ENCODE results near the gene GPR87.

GPR87 gene

DNA sequence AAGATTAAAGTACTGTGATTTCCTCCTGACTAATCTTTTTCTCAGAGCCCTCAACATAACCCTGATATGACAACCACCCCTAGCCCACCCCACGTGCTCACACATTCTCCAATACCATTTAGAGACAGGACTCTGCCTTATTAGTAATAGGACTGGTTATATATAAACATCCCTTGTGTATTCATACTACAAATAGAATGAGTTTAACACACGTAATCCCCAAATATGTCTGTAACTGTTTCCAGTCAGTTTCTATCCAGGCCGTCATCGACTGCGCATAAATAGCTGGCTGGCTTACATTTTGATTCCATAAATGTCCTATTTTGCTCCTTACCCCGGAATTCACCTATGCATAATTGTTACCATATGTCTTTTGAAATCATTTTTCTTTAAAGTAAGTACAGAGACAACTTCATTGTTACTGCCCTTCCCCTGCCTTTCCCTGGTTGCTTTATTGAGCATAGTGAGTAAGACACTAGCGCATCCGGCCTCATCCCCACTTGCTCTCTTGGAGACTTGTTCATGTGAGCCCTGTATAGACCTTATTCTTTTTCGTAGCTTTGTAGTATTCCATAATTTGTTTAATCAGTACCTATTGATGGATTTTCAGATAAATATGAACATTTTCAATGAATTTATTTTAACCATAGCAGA lies 34.8 kb downstream of the GPR87 start:
- FAIRE-seq, result no peak

DNA sequence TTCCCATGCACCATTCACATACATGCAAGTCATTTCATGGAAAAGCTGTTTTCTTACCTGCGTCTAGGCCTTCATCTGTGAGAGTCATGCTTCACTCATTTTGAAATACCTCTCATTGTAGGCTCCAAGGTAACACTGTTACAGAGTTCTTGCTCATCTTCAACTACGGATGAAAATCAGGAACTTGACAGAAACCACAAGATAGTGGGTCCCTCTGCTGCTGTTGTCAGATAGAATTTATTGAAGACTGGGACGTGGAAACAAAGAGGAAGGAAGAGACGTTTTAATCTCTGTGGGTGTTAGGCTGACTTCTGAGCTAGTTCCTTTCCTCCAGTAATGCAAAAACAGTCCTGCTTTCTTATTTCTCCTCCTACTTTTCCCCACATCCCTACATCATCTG lies 38.4 kb downstream of the GPR87 start, which contains the start of gene P2RY14:
Gene P2RY14 (minus strand): TSS at position 313 of the 400 bp plus-strand sequence. CDS start 64,226 bp downstream, outside the sequence.
- no peak for FAIRE-seq

DNA sequence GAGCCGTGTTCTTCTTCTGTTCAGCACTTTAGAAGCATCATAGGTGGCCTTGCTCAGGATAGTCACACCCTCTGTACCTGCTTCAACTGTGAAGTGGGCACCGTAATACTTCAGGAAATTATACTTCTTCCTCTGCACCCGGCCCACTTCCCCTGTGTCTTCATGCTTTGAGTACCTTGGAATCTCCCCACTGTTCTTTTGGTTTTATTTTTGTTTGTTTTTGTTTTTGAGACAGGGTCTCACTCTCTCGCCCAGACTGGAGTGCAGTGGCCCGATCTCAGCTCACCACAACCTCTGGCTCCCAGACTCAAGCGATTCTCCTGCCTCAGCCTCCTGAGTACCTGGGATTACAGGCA lies 40.0 kb downstream of the GPR87 start:
- no peak for FAIRE-seq

DNA sequence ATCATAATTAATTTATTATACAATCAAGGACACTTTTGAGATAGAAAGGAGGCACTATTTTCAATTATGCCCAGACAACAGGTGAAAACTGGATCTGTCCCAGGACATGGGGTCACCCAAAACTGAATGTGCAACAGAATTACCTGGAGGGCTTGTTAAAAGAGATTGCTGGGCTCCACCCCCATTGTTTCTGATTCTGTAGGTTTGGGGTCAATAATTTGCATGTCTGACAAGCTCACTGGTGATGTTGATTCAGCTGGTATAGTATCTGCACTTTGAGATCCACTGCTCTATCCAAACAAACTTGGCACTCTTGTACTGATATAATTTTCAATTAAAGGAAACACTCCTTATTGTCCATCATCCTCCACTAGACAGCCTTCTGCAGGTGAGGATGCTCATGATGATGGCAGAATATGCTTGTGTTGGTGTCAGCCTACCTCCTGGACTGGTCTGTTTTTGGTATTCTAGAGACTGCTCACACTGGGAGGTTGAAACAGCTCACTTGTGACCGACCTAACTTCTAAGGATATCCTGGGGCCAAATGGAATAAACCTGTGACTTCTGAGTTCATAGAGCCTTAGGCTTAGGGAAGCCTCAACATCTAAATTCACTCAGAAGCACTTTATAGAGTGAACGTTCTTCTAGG lies 40.5 kb downstream of the GPR87 start:
- FAIRE-seq, result no peak

DNA sequence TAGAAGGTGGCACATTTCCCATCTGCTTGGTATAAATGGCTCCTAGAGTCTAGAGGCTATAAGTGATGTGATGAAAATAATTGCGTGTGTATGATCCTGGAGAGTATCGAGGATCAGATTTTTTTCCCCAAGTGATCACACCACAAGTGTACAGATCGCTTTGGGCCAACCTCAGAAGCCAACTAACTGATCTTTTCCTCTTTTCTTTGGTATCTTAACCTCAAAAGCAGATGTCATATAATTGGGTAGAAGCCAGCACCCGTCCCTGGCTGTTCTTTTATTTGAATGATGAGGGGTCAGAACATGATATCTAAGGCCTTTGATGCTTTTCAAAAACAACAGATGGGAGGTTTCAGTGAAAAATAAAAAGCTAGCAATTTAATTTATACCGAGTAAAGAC lies 41.5 kb downstream of the GPR87 start:
- no peak for FAIRE-seq

DNA sequence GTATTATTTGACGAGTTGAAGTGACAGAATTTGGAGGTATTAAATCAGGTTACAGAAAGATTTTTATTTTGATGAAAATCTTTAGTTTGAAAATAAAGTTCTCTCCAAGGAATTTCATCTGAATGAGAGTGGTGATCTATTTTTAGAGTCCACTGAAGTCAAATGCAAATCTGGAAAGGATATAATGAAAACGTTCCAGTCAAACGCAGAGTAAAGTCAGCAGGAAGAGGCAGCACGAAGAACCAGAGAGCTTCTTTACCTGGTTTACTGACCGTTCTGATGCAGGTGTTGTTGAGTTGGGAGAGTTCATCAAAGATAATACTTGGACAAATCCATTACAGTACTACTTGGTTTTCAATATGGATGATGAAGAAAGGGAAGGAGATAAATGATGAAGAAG lies 47.0 kb downstream of the GPR87 start:
- no peak for FAIRE-seq

DNA sequence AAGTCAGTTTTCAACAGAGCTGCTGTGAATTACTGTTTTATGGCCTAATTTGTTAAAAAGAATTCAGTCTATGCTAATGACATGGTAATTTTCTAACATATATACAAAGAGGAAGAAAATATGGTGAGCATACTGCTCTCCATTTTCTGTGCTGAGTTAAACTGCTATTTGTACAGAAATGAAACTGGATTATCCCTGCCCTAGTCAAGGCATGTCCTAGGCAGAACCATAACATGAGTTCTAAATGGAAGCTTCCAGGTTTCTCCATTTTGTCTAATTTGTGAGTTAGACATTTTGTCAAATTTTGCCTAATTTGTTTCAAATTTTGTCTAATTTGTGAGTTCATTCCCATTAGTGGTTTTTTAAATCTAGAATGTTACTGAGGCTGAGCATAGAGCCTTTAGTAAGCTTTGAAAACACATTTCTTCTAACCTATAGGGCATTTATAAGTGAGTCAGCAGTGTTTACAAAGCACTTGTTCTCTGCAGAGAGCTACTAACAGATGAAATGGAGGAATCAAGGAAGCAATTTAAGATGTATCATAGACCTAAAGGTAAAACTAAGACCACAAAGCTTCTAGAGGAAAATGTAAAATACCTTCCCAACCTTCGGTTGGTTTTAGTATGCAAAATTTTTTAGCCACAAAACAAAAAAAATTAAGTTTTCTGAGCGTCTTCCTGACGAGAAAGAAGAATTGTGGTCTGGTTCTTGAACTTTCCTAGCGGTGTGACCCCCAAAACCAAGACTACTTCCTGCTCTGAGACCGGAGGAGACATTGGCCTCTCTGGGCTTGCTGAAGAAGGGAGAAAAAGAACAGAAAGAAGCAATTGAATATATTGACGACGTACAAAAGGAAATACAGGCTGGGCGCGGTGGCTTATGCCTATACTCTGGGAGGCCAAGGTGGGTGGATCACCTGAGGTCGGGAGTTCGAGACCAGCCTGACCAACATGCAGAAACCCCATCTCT lies 48.1 kb downstream of the GPR87 start:
- FAIRE-seq, result no peak

DNA sequence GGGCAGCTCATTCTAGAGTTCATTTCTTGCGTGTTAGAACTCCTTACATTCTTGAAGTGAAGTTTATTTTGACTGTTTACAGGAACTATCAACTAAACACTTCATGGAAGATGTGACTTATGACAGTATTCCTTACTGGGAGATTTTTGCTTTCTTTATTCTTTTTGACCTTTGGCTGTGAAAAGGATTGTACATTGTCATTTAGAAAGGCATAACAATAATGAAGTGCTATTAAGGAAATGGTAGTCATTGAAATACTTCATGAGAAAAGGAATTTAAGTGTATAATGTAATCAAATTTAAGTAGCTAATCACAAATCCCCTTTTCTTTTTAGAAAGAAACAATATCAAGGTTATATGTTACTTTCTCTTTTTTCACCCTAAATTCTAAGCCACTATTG lies 49.6 kb downstream of the GPR87 start:
- FAIRE-seq, result no peak

DNA sequence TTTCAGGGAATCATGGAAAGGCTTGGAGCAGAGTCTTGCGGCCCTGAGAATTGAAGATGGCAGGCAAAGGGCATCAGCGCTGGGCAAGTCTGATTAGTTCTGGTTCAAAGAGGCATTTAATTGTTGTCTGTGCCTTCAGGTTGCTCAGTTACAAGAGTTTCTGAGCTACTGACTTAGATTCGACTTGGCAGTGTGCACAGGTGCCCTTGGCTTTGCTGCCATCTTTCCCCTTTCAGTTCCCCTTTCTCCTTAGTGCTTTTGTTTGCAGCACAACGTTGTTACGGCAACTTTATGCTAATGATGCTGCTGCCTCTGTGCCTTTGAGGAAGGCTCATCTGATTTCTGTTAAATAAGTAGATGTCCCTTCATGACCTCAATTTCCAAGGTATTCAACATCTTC lies 50.8 kb downstream of the GPR87 start:
- FAIRE-seq, result no peak

DNA sequence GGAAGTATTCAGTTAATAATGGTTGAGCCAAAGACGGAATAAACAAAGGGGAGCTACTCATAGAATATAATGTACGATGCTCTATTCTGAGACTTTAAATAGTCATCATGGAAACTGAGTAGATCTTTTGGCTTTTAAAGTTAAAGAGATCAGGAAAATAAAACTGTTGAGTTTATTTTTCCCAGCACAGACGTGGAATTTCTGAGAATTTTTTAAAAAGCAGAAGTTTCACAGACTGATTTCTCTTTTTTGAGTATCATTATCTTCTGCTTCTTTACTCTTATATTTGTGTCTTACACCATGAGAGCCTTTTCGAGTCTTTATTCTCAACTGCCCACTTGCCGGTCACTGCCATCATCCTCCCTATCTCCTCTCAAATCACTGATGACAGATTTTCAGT lies 51.5 kb downstream of the GPR87 start:
- FAIRE-seq, result no peak

DNA sequence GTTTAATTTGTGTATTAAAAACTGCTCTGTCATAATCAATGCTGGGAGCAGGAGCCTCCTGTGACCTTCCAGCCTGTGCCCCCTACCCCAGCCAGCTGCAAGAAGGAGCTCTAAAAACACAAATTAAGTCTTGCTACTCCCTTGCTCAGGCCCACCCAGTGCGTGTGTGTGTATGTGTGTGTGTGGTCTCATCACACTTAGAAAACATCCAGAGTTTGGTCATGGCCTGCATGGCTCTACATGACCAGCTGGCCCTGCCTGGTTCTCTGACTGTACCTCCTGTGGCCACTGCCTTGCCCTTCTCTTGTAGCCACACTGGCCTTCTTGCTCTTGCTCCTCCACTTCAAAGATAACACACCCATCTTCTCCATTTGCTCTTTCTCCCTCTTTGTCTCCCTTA lies 52.0 kb downstream of the GPR87 start:
- no peak for FAIRE-seq

DNA sequence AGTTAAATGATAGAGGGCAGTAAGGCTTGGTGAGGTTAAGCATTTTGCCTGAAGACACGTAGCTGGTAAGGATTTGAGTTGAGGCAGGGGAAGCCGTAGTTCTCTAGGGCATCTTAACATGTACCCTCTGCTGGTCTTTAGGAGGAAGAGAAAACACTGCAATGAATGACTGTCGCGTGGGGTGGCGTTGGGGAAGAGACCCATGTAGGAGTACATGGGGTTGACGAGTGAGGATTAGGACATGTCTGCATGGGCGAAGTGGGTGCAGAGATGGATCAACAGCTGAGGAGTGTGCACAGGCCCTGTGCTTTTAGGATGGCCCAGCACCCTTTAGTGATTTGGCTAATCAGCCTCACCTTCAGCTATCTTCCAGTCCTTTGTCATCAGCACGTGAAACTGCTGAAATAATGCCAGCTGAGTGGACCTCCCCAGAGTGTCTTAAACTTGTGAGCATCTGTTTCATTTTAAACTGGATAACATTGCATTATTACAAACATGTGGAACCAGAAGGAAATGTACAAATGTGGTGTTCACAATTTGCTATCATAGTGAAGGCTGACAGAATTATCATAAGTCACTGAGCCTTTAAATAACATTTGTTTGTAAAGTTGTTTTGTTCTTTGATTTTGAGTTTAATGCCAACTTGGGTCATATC lies 53.6 kb downstream of the GPR87 start:
- no peak for FAIRE-seq

DNA sequence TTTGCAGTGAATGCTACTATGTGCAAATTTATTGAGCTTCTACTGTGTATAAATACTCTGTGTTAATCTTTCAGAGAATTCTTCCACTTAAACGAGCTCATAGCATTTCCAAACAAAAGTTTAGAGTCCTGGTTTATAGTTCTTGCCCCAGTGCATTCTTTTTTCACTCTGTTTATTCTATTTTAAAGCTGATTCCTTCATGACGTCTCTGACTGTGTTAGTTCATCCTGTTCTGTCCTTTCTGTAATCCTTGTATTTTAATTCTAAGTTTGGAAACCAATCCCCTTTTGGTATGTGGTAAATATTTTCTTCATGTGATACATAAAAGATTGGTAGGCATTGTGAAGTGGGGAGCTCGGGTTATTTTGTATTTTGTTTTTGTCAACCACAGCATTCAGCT lies 57.0 kb downstream of the GPR87 start:
- FAIRE-seq, result no peak

DNA sequence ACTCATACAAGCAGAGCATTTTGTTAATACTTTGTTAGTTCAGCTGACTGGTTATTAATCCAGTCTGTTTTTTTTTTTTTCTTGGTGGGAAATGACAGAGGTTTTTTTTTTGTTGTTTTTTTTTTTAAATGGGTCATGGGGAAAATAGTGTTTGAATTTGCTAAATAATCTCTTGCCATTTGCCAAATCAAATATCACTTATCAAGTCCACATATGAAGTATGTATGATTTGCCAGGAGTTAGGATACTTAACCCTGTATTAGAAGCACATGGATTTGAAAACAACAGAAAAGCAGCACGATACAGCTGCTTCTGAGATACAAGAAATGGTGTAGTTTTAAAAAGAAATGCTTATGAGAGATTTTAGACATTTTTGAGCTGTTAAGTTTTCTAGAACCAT lies 59.9 kb downstream of the GPR87 start:
- FAIRE-seq, result no peak

DNA sequence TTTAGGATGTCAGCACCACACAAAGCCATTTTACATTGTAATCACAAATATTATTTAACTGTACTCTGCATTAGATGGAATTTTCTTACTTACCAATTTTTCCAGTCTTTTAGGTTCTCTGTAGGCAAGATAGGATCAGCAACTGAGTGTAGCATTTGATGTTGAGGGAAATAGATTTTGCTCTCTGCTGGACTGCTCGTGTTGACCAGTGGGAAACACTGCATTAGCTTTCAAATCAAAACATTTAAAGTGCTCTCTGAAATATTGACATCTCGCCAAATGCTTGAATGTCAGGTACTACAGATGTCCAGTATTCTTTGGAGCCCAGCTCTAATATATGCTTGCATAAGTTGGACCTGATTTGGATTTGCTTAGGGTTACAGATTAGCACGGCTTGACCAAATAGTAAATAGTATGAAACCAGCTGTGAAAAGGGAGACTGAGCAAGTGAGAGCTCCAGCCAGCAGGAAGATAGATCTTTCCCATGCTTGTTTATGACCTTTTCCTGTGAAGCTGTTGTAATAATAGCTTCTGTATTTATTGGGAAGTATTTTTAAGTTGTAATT lies 67.8 kb downstream of the GPR87 start:
- peak; percentile 82 for FAIRE-seq
